Suppressor macrophage treated with lipopolysaccharide for 1 hour (primary cell): Measurements from ENCODE around the gene ACOX1.
"Not testable (repeated sequence)": the region's sequence is repeated elsewhere in the genome, so short reads cannot be mapped to it uniquely, and the experiment has no call there.

ENCODE experiments used
- DNase-seq, 3 donors: peaks; one replicate each; pipeline ENCODE4 v3.0.0-alpha.2; 2020 to 2022

The ACOX1 gene

DNA sequence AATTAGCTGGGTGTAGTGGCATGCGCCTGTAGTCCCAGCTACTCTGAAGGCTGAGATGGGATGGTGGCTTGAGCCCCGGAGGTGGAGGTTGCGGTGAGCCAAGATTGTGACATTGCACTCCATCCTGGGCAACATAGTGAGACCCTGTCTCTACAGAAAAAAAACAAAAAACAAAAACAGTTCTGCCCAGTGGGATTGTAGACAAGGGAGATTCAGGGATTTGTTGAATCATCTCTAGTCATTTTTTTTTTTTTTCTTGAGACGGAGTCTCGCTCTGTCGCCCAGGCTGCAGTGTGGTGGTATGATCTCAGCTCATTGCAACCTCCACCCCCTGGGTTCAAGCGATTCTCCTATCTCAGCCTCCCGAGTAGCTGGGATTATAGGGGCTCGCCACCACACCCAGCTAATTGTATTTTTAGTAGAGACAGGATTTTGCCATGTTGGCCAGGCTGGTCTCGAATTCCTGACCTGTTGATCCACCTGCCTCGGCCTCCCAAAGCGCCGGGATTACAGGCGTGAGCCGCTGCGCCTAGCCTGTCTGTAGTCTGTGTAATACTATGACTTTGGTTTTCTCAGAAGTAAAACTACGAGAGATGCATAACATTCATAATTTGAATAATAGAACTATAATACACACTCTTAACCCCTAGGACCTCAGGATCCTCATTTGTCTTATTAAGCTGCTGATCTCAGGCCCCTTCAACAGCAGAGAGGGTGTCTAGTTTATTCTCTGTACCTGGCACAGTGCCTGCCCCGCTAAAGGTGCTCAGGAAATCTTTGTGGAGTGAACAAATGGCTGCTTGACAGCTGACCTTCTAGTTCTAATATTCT is 1.4 kb upstream of the ACOX1 start:
- peak in 2 of 3 donors; percentile 15 to 38 for DNase-seq

DNA sequence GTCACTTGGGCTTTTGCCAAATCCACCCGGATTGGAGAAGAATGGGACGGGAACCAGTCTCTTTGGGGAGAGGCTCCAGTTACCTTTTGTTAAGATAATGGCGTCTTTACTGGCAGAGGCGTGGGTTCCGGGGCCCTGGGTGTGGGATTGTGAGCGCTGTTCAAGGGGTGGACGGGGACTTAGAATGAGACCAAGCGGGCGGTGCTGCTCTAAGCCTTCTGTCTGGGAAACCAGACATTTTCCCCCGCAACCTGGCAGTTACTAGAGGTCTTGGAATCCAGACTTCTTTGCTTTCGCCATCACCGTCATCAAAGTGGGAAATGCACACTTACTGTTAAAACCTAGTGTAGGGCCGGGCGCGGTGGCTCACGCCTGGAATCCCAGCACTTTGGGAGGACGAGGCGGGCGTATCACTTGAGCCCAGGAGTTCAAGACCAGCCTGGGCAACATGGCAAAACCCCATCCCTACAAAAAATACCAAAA is 780 bp upstream of the ACOX1 start:
- DNase-seq, result peak in 1 of 3 donors; percentile 55

DNA sequence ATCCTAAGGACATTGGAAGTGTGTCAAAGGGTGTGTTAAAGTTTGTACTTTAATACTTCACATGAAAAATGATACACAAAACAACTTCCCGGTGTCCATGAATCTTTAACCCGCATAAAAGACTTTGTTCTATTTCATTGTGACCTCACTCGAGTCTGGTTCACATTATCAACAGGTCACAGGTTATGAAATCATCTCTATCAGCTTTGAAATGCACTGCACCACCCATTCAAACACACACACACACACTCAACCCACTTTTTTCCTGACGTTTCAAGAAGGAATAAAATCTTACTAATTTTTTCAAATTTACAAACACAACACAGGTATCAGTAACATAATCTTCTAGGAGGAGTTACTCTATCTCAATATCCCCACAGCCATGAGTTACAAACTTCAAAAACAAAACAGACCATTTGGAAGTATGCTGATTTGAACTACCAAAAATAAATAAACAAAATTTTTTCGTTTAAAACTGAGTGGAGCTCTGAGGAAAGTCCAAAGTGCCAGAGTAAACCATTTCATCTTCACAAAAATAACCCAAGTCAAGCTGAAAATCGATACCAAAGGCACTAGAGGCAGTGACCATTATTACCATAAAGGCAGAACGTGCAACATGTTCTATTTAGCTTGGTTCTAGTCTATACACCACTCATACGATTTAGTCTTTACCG is 2.7 kb downstream of the ACOX1 start:
- no peak for DNase-seq

DNA sequence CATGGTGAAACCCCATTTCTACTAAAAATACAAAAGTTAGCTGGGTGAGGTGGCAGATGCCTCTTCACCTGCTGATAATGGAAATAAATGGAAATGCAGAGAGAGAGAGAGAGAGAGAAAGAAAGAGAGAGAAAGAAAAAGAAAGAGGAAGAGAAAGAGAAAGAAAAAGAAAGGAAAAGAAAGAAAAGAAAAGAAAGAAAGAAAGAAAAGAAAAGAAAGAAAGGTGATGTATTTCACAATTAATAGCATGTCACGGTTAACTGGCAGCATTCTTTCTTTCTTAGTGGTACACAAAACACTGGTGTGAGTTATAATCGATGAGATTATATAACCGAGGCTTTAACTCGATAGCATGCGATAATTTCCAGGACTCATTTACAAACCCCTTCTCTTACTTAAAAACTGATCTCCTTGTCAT is 3.2 kb downstream of the ACOX1 start:
- DNase-seq, result no peak

DNA sequence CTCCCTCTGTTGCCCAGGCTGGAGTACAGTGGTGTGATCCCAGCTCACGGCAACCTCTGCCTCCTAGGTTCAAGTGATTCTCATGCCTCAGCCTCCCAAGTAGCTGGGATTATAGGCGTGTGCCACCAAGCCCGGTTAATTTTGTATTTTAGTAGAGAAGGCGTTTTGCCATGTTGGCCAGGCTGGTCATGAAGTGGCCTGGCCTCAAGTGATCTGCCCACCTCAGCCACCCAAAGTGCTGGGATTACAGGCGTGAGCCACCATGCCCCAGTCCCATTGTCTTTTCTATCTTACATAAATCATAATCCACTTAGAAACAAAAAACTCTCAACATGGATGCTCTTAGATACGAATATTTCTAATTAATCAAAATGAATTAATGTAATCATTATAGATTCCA is 3.8 kb downstream of the ACOX1 start:
- not testable (repeated sequence) for DNase-seq

DNA sequence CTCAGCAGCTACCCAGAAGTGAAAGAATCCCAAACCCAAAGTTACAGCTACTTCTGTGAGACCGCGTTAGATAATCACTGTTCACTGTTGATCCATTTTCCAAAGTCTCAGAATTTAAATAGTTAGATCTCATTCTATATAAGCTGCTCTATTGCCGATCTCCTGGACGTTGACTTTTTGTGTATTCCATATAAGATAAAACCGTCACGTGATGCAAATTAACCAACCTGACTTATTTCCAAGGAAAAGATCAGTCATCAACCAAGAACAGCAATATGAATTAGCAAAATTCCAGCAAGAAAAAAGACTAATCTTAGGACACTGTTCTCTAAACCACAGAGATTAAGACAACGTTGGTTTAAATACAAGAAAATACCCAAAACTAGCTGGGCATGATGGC is 8.3 kb downstream of the ACOX1 start:
- no peak for DNase-seq

DNA sequence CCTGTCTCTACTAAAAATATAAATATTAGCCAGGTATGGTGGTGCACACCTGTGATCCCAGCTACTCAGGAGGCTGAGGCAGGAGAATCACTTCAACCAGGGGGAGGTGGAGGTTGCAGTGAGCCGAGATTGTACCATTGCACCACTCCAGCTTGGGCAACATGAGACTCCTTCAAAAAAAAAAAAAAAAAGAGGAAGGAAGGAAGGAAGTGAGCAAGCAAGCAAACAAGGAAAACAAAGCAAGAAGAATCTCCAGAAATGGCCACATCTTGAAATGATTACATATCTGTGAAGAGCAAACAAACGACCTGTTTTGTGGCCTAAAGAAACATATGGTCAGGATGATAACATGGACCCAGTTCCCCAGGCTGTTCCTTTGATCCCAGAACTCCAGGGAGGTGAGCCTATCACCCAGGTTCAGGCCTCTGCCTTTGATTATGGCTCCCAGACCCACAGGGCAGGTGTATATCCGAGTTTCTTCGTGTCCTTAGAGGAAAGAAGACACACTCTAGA is 8.9 kb downstream of the ACOX1 start:
- peak; percentile 42 to 66 (median 63) for DNase-seq

DNA sequence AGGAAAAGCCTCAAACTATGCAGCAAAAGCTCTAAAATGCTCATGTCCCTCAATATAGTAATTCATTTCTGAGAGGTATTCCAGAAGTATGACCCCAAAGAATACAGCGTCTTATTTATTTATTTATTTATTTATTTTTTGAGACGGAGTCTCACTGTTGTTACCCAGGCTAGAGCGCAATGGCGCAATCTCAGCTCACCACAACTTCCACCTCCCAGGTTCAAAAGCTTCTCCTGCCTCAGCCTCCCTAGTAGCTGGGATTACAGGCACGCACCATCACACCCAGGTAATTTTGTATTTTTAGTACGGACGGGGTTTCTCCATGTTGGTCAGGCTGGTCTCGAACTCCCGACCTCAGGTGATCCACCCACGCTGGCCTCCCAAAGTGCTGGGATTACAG is 9.9 kb downstream of the ACOX1 start:
- DNase-seq, result not testable (repeated sequence)

DNA sequence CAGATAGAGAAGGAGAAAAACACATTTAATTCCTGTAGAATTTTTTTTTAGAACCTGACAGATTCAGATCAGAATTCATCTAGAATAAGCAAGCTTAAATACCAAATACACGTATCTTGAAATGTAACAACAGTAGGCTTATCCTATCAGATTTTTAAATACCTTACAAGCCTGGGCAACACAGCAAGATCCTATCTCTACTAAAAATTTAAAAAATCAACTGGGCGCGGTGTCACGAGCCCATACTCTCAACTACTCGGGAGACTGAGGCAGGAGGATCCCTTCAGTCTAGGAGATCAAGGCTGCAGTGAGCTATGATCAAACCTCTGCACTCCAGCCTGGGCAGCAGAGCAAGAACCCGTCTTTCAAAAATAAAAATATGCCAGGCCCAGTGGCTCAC is 13.5 kb downstream of the ACOX1 start:
- no peak for DNase-seq

DNA sequence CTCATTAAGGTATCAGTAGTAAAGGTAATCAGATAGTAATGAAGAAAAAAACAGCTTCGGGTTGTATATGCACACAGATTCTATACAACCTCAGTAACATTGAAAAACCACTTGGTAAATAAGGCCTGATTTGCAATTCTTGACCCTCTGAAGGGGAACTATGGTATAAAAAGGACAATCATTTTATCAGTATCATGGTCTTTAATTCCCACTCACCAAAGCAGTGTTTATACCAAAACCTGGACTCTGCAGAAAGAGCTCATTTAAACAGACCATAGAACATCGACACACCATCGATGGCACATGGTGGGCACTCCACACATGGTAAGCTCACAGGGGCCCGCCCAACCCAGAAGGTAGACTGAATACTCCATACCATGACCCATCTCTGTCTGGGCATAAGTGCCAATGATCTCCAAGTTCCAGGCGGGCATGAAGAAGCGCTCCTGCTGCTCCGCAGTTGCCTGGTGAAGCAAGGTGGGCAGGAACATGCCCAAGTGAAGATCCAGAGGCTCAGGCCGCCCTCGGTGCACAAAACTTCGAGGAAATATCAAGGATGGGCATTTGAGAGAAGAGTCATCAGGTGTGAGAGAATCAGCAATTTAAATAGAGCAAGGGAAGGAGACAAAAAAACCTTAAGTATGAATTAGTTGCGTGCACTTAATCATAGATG is 19.0 kb downstream of the ACOX1 start:
- peak in 1 of 3 donors; percentile 7 for DNase-seq

DNA sequence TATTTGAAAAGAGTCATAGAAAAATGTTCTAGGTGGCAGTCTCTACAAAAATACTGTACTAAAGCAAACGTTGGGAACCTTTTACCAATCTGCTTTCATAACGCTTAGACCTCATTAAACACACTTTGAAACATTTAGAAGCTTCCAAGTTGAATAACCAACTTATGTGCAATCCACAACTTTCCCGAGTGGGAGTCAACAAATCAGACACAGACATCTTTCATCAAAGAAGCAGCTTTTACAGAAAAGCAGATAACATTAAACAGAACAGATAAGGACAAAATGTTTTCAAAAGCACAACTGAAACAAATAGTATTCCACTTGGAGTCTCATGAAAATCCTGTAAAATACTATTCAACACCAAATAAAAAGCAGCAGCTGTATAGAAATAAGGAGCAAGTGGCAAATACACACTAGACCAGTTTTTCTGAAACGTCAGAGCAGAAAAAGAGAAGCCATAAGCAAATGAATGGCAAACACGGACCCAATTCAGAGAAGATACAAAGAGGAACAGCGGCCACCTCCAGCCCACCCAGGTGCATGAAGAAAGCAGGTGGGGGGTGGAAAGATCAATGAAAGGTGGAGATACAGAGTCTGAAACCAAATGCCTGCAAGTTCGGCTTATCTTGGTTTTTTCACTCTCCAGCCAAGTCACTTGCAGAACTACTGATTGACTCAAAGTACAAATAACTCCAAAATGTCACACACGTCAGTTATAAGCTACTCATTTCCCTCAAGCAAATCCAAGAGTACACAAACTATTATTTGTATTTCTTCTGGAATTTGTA is 19.7 kb downstream of the ACOX1 start:
- DNase-seq, result no peak

DNA sequence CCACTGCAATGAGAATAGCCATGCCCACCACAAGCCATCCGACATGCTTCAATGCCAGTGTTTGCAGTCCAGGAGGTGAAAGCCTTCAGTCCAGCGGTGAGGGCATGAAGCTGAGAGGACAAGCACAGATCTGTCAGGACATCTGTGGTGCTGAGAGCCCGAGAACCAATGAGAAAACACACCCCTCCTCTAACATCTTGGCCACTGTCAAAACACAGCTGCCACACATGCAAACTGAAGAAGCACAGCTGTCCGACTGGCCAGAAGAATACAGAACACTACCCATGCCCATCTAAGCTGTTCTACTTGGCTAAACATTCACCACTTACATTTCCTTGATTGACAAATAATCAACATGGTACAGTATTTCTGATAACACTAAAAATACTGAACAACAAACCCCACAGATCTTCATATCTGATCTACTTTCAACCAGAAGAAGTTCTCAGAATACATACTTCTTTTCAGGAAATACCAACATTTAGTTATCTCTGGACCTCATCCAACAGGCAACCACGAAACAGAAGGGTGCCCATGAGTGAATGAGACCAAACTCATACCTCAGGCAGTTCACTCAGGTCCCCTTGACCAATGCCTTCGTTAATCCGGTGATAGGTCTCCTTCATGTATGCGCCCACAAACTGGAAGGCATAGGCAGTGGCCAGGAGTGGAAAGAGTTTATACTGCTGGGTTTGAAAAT is 28.0 kb downstream of the ACOX1 start:
- DNase-seq, result peak in 1 of 3 donors; percentile 10

DNA sequence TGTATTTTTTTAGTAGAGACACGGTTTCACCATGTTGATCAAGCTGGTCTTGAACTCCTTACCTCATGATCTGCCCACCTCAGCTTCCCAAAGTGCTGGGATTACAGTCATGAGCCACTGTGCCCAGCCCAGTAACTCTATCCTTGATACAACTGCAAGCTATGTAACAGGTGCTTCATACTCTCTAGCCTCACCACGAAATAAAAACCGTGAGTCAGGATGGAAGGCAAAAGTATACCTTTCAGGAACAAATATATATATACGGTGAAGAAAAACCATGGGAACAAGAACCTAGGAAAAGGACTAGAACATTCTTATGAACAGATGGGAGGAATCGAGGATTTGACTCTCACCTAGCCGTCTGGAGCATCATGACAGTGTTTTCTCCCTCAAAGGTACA is 28.5 kb downstream of the ACOX1 start:
- peak in 1 of 3 donors; percentile 5 for DNase-seq

DNA sequence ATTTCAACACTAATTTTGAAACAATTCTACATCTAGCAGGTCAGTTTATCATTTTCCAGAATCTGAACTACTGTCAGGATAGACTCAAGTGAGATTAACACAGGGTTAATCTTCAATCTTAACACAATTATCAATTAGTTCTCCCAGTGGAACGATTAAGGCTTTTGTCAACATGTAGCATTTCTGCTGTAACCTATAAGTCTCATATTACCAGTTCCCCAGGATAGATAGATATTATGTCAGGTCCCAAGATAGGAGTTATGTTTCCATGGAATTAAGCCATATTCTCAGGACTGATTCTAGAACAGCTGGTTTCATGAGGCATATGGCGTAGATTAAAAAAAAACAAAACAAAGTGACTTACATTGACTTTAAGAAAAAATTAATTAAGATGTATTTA is 33.8 kb downstream of the ACOX1 start:
- no peak for DNase-seq

DNA sequence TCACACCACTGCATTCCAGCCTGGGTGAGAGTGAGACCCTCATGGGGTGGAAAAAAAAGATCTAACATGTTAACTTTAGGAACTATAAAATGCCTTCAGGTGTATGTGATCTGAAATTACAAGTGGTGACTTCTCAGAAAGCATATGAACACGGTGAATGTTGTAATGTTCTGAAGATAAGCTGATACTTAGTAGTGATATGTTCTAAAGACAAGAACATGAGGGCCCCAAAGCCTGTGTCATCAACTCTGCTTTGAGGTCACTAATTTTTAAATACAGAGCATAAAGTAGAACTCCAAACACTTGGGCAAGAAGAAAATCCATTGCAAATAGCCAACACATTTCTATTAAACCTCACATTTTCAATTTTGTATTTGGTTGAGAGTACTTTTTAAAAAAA is 35.5 kb downstream of the ACOX1 start:
- DNase-seq, result peak in 1 of 3 donors; percentile 8

DNA sequence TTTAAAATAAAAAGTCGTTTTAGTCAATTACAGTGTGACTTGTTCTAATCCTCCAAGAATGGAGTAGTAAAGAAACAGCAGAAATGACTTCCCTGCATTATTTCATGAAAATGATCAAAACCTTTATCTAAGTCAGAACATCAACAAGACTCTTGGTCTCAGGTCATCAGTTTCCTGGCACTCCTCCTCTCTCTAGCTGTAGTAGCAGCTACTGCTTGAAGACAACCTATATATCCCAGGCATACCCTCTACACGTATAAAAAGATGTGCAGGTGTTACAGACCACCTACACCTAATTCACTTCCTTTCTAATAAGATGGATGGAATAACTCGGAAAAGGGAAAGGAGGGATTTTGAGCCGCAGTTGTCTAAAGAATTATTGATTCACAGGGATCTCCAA is 36.5 kb downstream of the ACOX1 start:
- DNase-seq, result no peak

DNA sequence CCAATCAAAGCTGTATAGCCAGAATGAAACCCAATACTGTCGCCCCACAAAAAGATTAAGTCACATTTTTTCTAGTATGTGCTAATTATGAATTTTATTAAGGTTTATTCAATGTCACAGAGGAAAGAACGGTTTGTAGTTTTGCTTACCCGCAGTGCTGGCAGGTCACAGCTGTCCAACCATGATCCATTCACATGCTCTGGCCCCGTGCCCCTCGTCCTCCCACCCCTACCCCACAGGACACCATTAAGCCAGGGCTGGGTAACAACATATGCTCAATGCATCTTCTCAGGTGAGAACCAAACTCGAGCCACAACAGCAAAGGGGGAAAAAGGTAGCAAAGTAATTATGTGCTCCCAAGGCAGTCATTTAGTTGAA is 37.5 kb downstream of the ACOX1 start:
- DNase-seq, result no peak

DNA sequence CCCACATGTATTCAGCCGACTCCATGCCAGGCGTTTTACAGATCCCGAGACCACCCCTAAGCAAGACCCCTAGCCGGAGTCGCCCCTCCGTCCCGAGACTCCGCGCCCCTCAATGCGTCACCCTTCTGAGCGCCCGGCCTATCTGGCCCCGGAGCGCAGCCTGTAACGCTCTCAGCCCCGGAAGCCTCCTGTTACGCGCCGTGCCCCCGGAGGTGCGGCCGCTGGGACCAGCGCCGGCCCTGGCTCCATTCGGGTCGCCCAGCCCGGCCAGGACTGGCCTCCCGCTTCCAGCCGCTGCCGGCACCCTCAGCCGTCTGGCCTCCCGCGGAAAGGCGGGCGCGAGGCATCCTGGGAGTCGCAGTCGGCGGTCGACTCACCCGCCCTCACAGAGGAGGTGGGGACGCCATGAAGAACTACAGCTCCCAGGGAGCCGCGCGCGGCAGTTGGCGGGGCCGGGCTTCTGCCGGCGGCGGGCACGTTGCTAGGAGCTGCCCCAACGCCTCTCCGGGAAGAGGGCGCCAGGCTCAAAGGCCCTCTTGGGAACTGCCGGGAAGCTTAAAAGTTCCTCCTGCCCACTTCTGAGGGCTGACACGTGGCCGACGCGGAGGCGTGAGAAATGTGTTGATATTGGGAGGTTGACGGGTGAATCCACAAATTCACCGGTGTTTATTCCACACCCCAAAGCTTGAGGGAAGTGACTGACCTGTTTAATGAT is 38.1 kb downstream of the ACOX1 start, which contains the start of gene FBF1:
Gene FBF1, minus strand, starts transcription at position 316 of the 715 bp plus-strand sequence. CDS start 2,893 bp downstream, outside the sequence.
- peak; percentile 97 to 98 (median 98) for DNase-seq

DNA sequence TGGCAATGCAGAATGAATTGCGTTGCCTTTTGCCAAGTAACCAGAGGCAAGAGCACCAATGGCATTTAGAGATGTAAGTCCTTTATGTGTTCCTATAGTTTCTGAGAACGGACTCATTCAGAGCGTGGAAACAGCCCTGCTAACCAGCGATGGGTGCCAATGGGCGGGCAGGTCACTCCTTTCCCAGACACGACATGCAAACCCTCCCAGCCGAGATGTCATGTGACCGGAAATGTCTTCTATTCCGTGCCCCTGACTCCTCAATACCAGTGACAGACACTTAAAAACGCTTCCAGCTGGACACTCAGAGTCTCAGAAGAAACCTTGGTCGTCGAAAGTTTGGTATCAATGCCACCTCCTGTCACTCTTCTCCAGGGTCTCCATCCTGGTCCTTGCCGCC is 41.3 kb downstream of the ACOX1 start:
- no peak for DNase-seq

DNA sequence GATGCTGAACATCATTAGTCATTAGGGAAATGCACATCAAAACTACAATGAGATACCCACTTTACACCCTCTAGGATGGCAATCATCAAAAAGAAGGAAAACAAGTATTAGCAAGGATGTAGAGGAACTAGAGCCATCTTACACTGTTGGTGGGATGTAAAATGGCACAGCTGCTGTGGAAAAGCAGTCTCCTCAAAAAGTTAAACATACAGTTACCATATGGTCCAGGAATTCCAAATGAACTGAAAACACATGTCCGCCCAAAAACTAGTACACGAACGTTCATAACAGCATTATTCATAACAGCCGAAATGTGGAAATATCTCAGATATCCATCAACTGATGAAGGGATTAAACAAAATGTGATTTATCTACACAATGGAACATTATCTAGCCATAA is 45.2 kb downstream of the ACOX1 start:
- DNase-seq, result no peak

DNA sequence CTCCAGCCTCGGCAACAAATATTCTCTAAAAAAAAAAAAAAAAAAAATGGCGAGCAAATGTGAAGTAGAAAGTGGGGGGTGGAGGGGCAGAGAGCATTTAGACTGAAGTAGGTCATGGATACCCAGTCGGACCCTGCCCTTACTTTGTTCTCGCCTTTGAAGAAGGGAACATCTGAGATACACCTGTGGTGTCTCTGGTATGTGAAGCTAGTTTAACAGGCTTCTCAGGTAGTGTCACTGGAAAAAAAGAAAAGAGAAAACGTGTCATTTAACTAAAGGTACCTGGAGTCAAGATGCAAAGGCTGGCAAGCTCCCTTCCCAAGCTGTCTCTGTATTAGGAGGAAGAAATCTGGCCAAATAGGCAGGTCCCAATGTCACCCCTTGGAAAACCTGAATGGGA is 46.1 kb downstream of the ACOX1 start:
- DNase-seq, result no peak
